Coronary artery (tissue), 2 donors: ENCODE data around the gene MACROD2.

Experiments
- DNase-seq: peaks from one replicate; pipeline ENCODE4 v3.0.0-alpha.2; 2017; ENCODE audit warnings: low spot score
- H3K27ac ChIP-seq, 2 donors: fragments of 200-600 bp; sonication (generic); one replicate each; pipeline ENCODE4 v1.5.1; 2016 to 2019
- H3K4me3 ChIP-seq: fragments of 200-600 bp; sonication (generic); 2 replicates; pipeline ENCODE4 v1.5.1; 2016; ENCODE audit warnings: mild to moderate bottlenecking, moderate library complexity
- TF ChIP-seq, protein P1 (sequence below): fragments of 200-600 bp; sonication (generic); IDR thresholded peaks from one replicate; pipeline ENCODE4 v1.5.1; 2019; ENCODE audit warnings: antibody characterized with exemption

The MACROD2 gene

DNA sequence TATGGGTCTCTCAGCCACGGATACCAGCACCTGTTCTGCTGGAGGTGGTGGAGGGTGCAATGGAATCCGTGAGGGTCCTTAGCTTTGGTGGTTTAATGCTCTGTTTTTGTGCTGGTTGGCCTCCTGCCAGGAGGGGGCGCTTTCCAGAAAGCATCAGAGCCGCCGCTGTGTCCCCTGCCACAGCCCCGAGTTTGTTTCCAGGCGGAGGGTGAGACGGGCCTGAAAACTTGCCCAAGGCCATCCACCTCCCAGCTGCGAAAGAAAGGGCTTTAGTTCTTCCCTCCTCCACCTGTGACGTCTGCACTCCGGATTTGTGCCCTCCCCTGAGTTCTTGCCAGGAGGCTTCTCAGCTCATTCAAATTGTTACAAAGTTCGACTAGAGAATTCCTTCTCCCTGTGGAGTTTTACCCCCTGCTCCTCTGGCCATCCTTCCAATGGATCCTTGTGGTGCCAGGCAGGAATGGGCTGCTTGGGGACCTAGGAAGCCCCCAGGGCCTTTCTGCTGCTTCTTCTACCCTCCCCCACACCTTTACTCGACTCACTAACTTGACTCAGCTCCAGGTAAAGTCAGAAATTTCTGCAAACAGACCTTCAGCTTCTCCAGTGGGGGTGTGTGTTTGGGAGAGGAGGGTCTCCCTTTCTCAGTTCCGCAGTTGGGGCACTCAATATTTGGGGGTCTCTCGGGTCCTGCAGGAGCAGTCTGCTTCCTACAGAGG lies 1704.3 kb downstream of the MACROD2 start:
- H3K4me3 ChIP-seq = no peak overlapping the region
- TF ChIP-seq, protein P1, sequence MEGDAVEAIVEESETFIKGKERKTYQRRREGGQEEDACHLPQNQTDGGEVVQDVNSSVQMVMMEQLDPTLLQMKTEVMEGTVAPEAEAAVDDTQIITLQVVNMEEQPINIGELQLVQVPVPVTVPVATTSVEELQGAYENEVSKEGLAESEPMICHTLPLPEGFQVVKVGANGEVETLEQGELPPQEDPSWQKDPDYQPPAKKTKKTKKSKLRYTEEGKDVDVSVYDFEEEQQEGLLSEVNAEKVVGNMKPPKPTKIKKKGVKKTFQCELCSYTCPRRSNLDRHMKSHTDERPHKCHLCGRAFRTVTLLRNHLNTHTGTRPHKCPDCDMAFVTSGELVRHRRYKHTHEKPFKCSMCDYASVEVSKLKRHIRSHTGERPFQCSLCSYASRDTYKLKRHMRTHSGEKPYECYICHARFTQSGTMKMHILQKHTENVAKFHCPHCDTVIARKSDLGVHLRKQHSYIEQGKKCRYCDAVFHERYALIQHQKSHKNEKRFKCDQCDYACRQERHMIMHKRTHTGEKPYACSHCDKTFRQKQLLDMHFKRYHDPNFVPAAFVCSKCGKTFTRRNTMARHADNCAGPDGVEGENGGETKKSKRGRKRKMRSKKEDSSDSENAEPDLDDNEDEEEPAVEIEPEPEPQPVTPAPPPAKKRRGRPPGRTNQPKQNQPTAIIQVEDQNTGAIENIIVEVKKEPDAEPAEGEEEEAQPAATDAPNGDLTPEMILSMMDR = no peak
- no peak for DNase-seq
- H3K27ac ChIP-seq = no peak overlapping the region

DNA sequence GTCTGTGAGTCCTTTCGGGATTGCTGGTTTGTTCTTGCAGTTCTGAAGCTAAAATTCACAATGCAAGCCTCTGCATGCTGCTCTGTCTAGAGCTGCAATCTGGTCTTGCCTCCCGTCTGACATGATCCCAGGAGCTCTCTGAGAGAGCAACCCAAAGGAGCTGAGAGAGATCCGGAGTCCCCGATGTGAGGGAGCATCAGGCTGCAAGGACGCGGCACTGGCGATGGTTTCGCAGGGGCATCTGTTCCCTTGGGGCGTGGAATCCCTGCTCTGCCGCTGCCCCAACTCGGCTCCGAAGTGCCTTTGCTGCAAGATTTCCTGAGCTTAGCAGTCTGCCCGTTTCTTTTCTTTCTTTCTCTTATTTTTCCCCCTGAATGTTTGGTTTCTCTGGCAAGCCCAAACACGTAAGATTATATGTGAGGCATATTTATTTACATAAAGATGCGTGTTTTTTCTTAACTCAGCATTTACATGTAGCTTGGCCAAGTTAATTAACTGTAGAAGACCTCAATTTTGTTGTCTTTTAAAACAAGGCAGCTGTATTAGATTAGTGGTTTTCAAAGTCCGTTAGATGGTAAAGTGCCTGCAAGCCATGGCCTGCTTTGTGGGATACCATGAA lies 1704.9 kb downstream of the MACROD2 start:
- no peak overlapping the region for H3K27ac ChIP-seq
- DNase-seq = no peak
- TF ChIP-seq, protein P1 = no peak
- no peak overlapping the region for H3K4me3 ChIP-seq

DNA sequence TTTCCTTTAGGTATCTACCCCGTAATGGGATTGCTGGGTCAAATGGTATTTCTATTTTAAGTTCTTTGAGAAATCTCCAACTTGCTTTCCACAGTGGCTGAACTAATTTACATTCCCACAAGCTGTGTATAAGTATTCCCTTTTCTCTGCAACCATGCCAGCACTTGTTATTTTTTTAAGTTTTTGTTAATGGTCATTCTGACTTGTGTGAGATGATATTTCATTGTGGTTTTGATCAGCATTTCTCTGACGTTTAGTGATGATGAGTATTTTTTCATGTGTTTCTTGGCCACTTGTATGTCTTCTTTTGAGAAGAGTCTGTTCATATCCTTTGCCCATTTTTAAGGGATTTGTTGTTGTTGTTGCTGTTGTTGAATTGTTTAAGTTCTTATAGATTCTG lies 1706.8 kb downstream of the MACROD2 start:
- TF ChIP-seq, protein P1 = no peak
- no peak for DNase-seq
- Histone ChIP-seq H3K4me3 (no peak overlapping the region), H3K27ac (no peak overlapping the region)

DNA sequence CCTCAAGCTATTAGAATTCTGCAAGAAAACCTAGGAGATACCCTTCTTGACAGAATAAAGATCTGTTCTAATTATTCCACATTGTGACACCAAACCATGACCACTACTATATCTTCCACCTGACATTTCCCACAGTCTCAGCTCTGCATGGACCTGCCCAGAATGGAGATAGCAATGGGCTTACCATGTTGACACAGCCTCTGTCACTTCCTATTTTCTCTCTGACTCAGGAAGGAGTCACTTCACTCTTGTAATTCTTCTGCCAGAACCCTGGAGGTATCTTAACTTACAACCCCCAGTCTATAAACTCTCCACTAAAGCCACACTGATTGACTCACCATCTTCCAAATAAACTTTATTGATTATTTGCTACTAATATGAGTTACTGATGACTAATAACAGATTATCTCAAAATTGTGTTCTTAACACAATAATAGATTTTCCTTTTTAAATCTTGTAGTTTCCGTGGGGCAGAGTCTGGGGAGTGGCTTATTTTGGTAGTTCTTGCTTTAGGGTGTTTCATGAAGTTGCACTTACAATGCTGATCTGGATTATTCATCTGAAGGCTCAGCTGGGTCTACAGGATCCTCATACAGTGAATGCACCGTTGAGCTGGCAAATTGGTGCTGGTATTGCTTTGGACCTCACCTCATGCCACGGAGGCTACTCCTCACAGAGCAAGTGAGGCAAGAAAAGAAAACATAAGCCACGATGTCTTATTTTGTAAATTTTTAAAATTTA lies 1708.0 kb downstream of the MACROD2 start:
- Histone ChIP-seq H3K4me3 (no peak overlapping the region), H3K27ac (no peak overlapping the region)
- TF ChIP-seq, protein P1 = no peak
- no peak for DNase-seq

DNA sequence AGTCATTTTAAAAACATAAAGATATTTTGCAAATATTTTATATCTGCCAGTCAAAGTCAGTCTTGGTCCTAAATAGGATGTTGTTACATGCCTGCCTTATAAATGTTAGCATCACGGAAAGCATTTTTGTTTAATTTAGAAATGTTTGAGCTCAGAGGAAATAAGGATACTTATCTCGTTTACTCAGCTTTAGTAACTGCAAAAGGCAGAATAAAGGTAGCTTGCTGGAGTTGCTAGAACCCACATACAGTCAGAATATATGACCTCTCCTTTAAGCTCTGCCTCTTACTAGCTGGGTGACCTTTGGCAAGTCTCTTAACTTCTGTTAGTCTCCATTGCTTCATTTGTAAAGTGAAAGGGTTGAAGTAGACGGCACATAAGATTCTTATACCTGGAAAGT lies 1710.7 kb downstream of the MACROD2 start:
- Histone ChIP-seq H3K27ac (no peak overlapping the region), H3K4me3 (no peak overlapping the region)
- TF ChIP-seq, protein P1 = no peak
- DNase-seq = no peak

DNA sequence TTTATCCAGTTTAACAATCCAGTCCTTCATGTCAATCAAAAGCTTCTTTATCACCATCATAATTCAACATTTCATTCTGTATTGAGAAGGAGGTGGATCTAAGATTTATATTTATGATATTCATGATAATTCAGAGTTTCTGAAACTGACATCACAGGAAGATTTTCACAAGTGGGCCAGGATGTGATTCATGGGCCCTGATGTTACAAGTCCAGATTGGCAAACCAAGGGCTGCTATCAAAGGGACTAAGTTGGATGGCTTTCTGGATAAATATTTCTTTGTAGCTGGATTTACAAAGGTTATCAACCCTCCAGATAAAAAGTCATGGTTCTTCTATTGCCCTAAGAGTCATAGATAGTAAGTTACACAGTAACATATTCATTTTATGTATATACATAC lies 1711.4 kb downstream of the MACROD2 start:
- H3K27ac ChIP-seq = no peak overlapping the region
- DNase-seq = no peak
- TF ChIP-seq, protein P1 = no peak
- no peak overlapping the region for H3K4me3 ChIP-seq
